ENCODE data around the gene KDM5D. TPM values are rescaled to one million over a fixed set of nuclear protein-coding genes. Genes with fewer than 3 reads are reported as not detected.
A peak's percentile ranks its signal among the peaks of the same experiment; 100 is the strongest.

Gene KDM5D
- total RNA-seq, 1 donor from 2014 or later = 28.2 TPM

GRCh38 chrY:19717950-19718349, 26.6 kb downstream of the KDM5D start:
- no peak for DNase-seq
- Histone ChIP-seq H3K4me3 (no peak overlapping the region), H3K27ac (replicated peaks) (no peak overlapping the region), H3K27me3 (ENCODE audit: low read depth) (no peaks in the 10 kb centered on the region), H3K36me3 (peaks cover 56% of the 10 kb centered on the region), H3K4me1 (no peaks in the 10 kb centered on the region), H3K9me3 (replicated peaks) (no peaks in the 10 kb centered on the region)
- TF ChIP-seq, protein P1, sequence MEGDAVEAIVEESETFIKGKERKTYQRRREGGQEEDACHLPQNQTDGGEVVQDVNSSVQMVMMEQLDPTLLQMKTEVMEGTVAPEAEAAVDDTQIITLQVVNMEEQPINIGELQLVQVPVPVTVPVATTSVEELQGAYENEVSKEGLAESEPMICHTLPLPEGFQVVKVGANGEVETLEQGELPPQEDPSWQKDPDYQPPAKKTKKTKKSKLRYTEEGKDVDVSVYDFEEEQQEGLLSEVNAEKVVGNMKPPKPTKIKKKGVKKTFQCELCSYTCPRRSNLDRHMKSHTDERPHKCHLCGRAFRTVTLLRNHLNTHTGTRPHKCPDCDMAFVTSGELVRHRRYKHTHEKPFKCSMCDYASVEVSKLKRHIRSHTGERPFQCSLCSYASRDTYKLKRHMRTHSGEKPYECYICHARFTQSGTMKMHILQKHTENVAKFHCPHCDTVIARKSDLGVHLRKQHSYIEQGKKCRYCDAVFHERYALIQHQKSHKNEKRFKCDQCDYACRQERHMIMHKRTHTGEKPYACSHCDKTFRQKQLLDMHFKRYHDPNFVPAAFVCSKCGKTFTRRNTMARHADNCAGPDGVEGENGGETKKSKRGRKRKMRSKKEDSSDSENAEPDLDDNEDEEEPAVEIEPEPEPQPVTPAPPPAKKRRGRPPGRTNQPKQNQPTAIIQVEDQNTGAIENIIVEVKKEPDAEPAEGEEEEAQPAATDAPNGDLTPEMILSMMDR (IDR thresholded peaks at IDR 0.05; ENCODE audit: borderline replicate concordance) = no peak
- intact Hi-C loops (cut with micrococcal nuclease) = no loop called here

DNA sequence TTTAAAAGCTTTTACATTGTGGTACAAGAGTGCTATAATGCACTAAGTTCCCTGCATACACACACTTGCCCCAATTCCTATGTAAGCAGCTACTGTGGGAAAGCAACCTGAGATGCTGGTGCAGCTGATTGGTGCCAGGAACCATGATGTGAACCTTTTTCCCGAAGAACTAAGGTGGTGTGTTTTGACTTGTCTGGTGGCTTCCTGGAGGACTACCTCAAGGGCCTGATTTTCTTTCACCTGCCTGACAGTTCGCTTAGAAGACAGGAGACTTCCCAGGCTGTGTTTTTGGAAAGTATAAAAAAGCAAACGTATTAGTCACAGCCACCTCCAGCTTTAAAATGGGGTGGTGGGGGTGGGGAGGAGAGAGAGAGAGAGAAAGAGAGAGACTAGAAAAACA, 27.4 kb downstream of the KDM5D start:
- Histone ChIP-seq H3K27ac (replicated peaks) (no peak overlapping the region), H3K4me1 (no peaks in the 10 kb centered on the region), H3K4me3 (no peak overlapping the region), H3K27me3 (ENCODE audit: low read depth) (no peaks in the 10 kb centered on the region), H3K36me3 (peaks cover 50% of the 10 kb centered on the region), H3K9me3 (replicated peaks) (no peaks in the 10 kb centered on the region)
- intact Hi-C loops (cut with micrococcal nuclease) = no loop called here
- no peak for DNase-seq
- TF ChIP-seq, protein P1 (IDR thresholded peaks at IDR 0.05; ENCODE audit: borderline replicate concordance) = no peak

GRCh38 chrY:19715226-19715625, 29.3 kb downstream of the KDM5D start:
- H3K36me3 ChIP-seq = peaks cover 51% of the 10 kb centered on the region
- no peaks in the 10 kb centered on the region for H3K27me3 ChIP-seq (ENCODE audit: low read depth)
- no peaks in the 10 kb centered on the region for H3K9me3 ChIP-seq (replicated peaks)
- H3K4me1 ChIP-seq = no peaks in the 10 kb centered on the region
- no peak overlapping the region for H3K4me3 ChIP-seq
- no peak overlapping the region for H3K27ac ChIP-seq (replicated peaks)
- intact Hi-C loops (cut with micrococcal nuclease) = no loop called here
- no peak for DNase-seq
- TF ChIP-seq, protein P1 (IDR thresholded peaks at IDR 0.05; ENCODE audit: borderline replicate concordance) = no peak

- no peak overlapping the region for H3K27ac ChIP-seq (replicated peaks)
- TF ChIP-seq, protein P1 (IDR thresholded peaks at IDR 0.05; ENCODE audit: borderline replicate concordance) = no peak
- H3K4me1 ChIP-seq = no peaks in the 10 kb centered on the region
- no peak overlapping the region for H3K4me3 ChIP-seq
- intact Hi-C loops (cut with micrococcal nuclease) = no loop called here
- H3K36me3 ChIP-seq = peaks cover 59% of the 10 kb centered on the region
- no peaks in the 10 kb centered on the region for H3K9me3 ChIP-seq (replicated peaks)
- DNase-seq = no peak
- no peaks in the 10 kb centered on the region for H3K27me3 ChIP-seq (ENCODE audit: low read depth)
These were observed 31.1 kb downstream of the KDM5D start for GRCh38 chrY:19713430-19713829.

GRCh38 chrY:19706273-19706672, 38.3 kb downstream of the KDM5D start:
- TF ChIP-seq, protein P1 (IDR thresholded peaks at IDR 0.05; ENCODE audit: borderline replicate concordance) = no peak
- H3K4me3 ChIP-seq = no peak overlapping the region
- H3K4me1 ChIP-seq = no peaks in the 10 kb centered on the region
- DNase-seq = peak; percentile 44
- H3K36me3 ChIP-seq = peaks cover 66% of the 10 kb centered on the region
- H3K27ac ChIP-seq (replicated peaks) = peak overlapping the region; percentile 38
- intact Hi-C loops (cut with micrococcal nuclease) = no loop called here
- no peaks in the 10 kb centered on the region for H3K27me3 ChIP-seq (ENCODE audit: low read depth)
- H3K9me3 ChIP-seq (replicated peaks) = no peaks in the 10 kb centered on the region

DNA sequence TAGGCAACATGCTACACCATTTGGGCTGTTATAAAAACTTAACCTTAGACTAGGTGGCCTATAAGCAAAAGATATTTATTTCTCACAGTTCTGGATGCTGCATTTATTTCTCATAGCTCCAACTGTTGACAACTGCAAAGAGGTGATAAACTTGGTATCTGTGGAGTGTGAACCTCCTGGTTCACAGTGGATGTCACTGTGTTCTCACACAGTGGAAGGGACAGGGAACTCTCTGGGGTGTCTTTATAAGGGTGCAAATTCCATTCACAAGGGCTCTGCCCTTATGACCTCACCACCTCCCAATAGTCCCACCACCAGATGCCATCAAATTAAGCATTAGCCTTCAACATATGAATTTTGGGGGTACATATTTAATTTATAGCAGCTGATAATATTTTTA, 46.0 kb downstream of the KDM5D start:
- Histone ChIP-seq H3K27me3 (ENCODE audit: low read depth) (no peaks in the 10 kb centered on the region), H3K27ac (replicated peaks) (no peak overlapping the region), H3K4me1 (no peaks in the 10 kb centered on the region), H3K36me3 (peaks cover 19% of the 10 kb centered on the region), H3K4me3 (no peak overlapping the region), H3K9me3 (replicated peaks) (peaks cover 5% of the 10 kb centered on the region)
- TF ChIP-seq, protein P1 (IDR thresholded peaks at IDR 0.05; ENCODE audit: borderline replicate concordance) = no peak
- DNase-seq = no peak
- intact Hi-C loops (cut with micrococcal nuclease) = no loop called here
